GM21526 (cell line): ENCODE results near the gene KCNK10.

ENCODE experiments used
- ATAC-seq: cut with Tn5 transposase; IDR thresholded peaks from one replicate; pipeline ENCODE4 v1.9.1; 2021; ENCODE audit warnings: moderate library complexity; ENCODE audit not compliant: unreplicated experiment, low FRiP score

KCNK10 gene

DNA sequence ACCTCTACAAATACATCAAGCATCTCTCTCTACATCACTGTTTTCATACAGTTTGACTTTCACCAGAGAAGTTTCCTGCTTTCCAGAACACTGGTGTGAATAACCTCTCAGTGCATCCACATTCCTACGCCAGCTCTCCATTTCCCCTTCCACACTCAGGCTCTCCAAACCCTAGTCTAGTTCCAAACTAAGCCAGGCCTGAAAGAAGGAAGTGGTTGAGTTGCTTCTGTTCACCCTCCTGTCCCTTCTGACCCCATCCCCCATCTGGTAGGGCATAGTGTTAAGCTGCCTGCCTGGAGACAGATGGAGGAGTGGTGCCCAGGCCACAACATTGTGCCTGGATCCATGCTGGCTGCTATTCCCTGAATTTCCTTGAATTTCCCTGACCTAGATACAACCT, 185.7 kb downstream of the KCNK10 start:
- ATAC-seq: no peak
